SU-DHL-6 (cell line): ENCODE measurements around the gene PGGHG.

Source experiments
- EZH2phosphoT487 ChIP-seq: fragments of 200-600 bp; sonication (generic), shearing (Covaris generic); conservative IDR thresholded peaks from 2 replicates; pipeline ENCODE4 v1.6.1; 2018; ENCODE audit warnings: mild to moderate bottlenecking, antibody characterized with exemption, low read length, moderate library complexity, mixed read lengths
- TF ChIP-seq, protein P1 (sequence below): fragments of 200-600 bp; sonication (generic); IDR thresholded peaks from one replicate; pipeline ENCODE4 v1.5.1; 2017; ENCODE audit warnings: antibody characterized with exemption, mild to moderate bottlenecking, low read length, moderate library complexity; ENCODE audit not compliant: insufficient read depth, poor library complexity, severe bottlenecking

DNA sequence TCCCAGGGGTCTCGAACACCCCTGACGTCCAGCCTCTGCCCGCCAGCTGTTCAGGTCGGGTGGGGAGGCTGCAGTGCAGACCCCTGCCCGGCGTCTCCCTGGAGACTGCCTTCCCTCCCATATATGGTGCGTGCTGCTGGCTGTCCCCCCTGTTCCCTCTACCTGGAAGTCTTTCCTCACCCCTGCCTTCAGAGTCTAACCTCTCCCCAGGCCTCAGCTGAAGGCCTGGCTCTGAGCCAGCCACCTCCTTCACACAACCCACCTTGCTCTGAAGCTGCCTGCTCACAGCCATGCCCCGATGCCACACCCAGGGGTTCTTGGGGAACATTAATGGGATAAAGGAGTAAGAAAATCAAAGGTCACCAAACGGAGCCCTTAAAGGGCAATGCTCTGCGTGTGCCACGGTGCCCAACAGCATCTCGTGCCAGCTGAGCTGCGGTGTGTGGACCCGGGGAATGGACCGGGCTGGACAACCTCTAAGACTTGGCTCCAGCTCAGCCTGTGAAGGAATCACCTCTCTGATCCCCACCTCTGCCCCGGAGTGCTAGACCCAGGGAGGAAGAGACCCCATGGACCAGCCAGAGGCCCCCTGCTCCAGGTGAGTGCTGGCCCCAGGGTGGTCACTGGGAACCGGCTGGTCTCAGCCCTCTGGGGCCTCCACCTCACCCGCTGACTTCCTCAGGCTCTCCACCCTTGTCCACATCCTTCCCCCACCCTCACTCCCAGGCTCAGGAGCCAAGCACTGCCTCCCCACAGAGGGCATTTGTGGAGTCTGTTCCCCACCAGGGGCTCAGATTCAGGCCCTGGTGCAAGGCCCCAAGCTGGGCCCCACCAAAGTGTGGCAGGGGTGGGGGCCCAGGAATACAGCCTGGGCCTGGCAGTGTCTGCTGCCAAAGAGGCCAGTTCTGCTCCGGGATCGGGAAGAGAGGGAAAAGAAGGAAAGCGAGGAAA is 10.7 kb upstream of the PGGHG start, which contains the start of gene NLRP6:
- TF ChIP-seq, protein P1, sequence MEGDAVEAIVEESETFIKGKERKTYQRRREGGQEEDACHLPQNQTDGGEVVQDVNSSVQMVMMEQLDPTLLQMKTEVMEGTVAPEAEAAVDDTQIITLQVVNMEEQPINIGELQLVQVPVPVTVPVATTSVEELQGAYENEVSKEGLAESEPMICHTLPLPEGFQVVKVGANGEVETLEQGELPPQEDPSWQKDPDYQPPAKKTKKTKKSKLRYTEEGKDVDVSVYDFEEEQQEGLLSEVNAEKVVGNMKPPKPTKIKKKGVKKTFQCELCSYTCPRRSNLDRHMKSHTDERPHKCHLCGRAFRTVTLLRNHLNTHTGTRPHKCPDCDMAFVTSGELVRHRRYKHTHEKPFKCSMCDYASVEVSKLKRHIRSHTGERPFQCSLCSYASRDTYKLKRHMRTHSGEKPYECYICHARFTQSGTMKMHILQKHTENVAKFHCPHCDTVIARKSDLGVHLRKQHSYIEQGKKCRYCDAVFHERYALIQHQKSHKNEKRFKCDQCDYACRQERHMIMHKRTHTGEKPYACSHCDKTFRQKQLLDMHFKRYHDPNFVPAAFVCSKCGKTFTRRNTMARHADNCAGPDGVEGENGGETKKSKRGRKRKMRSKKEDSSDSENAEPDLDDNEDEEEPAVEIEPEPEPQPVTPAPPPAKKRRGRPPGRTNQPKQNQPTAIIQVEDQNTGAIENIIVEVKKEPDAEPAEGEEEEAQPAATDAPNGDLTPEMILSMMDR: no peak
- TF ChIP-seq EZH2phosphoT487: no peak
